Ectodermal cell (in vitro differentiated cells): ENCODE data around the gene GRAP.
"Not testable (repeated sequence)": the region's sequence is repeated elsewhere in the genome, so short reads cannot be mapped to it uniquely, and the experiment has no call there.

Source experiments
- H3K27ac ChIP-seq: 2 replicates; pipeline ENCODE4 v1.7.0; 2013; ENCODE audit warnings: mild to moderate bottlenecking, low read depth, low read length; ENCODE audit not compliant: insufficient read depth, poor library complexity, severe bottlenecking
- H3K27me3 ChIP-seq: 2 replicates; pipeline ENCODE4 v1.7.0; 2013; ENCODE audit warnings: mild to moderate bottlenecking, low read length; ENCODE audit not compliant: insufficient read depth, control insufficient read depth, poor library complexity, severe bottlenecking
- H3K36me3 ChIP-seq: one replicate; pipeline ENCODE4 v1.7.0; 2013; ENCODE audit warnings: low read length; ENCODE audit not compliant: control insufficient read depth, insufficient read depth
- H3K4me1 ChIP-seq: one replicate; pipeline ENCODE4 v1.7.0; 2013; ENCODE audit warnings: low read length; ENCODE audit not compliant: control insufficient read depth, insufficient read depth
- H3K4me3 ChIP-seq: 2 replicates; pipeline ENCODE4 v1.7.0; 2013; ENCODE audit warnings: low read depth, low read length, control low read depth; ENCODE audit not compliant: insufficient read depth
- H3K9me3 ChIP-seq: 2 replicates; pipeline ENCODE4 v1.7.0; 2013; ENCODE audit warnings: mild to moderate bottlenecking, low read length, moderate library complexity; ENCODE audit not compliant: control insufficient read depth
- WGBS, 2 experiments: methylation state at CpG; one replicate each; pipeline ENCODE4 v1.1.7; 2013; ENCODE audit warnings: missing lambda C conversion rate in 2 of 2; 5-methylcytosine and 5-hydroxymethylcytosine counted together

GRAP gene

GRCh38 chr17:19041871-19042270, 4.9 kb downstream of the GRAP start:
- H3K36me3 ChIP-seq, H3K4me3 ChIP-seq, H3K4me1 ChIP-seq, H3K9me3 ChIP-seq, H3K27ac ChIP-seq, H3K27me3 ChIP-seq: not testable (repeated sequence)
- WGBS, 2 experiments = 80 to 89% methylated on average over 2 to 3 of the region's 10 CpGs

DNA sequence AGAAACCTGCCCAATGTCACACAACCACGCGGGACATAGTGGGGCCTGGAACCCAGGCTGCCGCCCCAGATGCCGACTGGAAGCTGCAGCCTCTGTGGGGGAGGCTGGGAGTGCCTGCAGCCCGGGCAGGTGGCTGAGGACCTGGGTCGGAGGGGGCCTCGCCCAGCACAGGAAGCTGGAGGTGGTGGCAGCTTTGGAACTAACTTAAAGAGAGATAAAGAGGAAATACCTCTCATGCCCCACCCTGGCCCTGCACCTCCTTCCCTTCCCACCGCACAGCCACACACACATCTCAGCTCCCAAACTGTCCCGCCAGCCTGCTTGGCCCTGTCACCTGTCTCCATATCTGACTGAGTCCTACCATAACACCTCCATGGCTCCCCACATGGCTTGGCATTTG, 6.4 kb downstream of the GRAP start:
- no CpG with 5 or more reads among the region's 9 CpGs for WGBS, 2 experiments
- not testable (repeated sequence) for H3K4me3 ChIP-seq, H3K27ac ChIP-seq, H3K36me3 ChIP-seq, H3K9me3 ChIP-seq, H3K4me1 ChIP-seq, H3K27me3 ChIP-seq

DNA sequence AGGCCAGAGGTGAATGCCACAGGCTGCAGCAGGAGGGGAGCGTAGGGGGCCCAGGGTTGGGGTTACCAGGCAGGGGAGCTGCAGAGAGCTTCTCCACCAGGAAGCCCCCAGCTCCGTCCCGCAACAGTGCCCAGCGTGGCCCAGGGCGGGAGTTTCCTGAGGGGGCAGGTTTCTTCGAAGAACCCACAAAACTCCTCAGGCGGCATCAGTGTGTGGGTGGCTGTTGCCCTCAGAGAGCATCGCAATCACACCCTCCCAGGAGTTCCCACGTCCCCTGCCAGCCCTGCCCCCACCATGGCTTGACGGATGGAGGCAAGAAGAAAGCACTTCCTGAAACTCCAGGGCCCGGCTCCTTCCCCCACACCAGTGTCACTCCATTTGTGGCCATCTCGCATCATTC, 8.0 kb downstream of the GRAP start:
- H3K9me3 ChIP-seq, H3K4me3 ChIP-seq, H3K36me3 ChIP-seq, H3K27me3 ChIP-seq, H3K4me1 ChIP-seq, H3K27ac ChIP-seq: not testable (repeated sequence)
- WGBS, 2 experiments = no CpG with 5 or more reads among the region's 12 CpGs

DNA sequence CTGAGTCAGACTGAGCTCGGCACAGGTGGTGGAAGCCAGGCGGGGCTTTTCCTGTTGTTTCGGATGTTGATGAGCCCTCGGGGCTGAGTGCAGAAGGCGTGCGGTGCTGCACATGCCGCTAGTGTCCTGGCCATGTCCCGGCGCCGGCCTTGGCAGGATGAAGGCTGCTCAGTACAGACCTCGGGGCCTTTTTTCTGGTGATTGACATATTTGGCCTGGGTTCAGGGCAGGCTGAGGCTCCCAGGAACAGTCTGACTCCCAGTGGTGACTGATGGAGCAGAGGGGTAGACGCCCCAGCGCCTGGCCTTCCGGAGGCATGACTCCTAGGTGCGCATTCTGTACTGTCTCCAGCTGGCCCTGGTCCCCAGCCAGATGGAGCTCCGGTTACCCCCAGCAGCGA, 8.8 kb downstream of the GRAP start:
- H3K27ac ChIP-seq, H3K36me3 ChIP-seq, H3K9me3 ChIP-seq, H3K4me1 ChIP-seq, H3K4me3 ChIP-seq, H3K27me3 ChIP-seq: not testable (repeated sequence)
- WGBS, 2 experiments = no CpG with 5 or more reads among the region's 17 CpGs

GRCh38 chr17:19037547-19037946, 9.2 kb downstream of the GRAP start:
- H3K27me3 ChIP-seq, H3K27ac ChIP-seq, H3K36me3 ChIP-seq, H3K4me3 ChIP-seq, H3K4me1 ChIP-seq, H3K9me3 ChIP-seq: not testable (repeated sequence)
- WGBS, 2 experiments = no CpG with 5 or more reads among the region's 6 CpGs

- not testable (repeated sequence) for H3K27me3 ChIP-seq, H3K27ac ChIP-seq, H3K36me3 ChIP-seq, H3K4me1 ChIP-seq, H3K4me3 ChIP-seq, H3K9me3 ChIP-seq
- no CpG with 5 or more reads among the region's 6 CpGs for WGBS, 2 experiments
Observed at GRCh38 chr17:19036186-19036585, 10.6 kb downstream of the GRAP start.

DNA sequence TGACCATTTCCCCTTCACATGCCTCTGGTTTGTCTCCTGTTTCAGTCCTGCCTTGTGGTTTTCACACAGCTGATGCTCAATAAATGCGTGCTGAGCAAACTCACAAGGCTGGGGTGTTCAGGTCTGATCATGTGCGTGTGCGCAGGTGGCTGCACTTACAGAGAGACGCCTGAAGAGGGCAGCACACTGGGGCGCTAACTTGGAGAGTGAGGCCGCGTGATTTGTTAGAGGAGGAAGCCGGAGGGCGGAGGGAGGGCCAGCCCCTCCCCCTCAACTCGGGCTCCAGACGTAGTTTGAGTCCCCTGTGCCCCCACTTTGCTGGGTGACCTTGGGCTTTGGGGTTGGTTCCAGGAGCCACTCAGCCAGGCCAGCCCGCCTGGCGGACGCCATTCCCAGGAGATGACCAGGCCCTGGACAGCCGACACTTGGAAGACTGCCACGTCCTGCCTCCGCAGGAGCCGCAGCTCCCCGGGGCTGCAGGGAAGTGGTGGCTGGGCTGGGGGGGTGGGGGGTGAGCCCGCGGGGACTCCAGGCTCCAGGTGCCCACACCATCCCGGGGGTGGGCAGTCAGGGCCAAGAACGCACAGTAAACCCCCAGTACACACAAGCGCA, 14.3 kb downstream of the GRAP start:
- H3K36me3 ChIP-seq, H3K4me3 ChIP-seq, H3K4me1 ChIP-seq, H3K27ac ChIP-seq, H3K27me3 ChIP-seq, H3K9me3 ChIP-seq: not testable (repeated sequence)
- no CpG with 5 or more reads among the region's 24 CpGs for WGBS, 2 experiments

DNA sequence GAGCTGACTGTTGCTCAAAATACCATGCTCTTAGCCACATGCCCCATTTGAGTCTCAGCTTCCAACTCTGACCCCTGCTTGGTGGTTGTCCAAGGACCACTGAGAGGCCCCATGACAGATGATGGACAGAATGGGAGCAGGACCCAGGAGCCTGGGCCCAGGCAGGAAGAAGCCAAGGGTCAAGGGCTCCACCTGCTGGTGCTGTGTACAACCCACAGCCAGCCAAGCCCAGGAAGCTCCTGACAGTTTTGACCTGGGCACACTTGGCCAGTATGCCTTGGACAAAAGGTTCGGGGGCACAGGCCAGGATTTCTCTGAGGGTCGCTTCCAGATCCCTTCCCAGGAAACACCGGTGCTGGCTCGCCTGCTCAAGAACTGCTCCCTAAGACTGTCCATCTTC, 15.0 kb downstream of the GRAP start:
- not testable (repeated sequence) for H3K36me3 ChIP-seq, H3K9me3 ChIP-seq, H3K4me3 ChIP-seq, H3K27me3 ChIP-seq, H3K4me1 ChIP-seq, H3K27ac ChIP-seq
- no CpG with 5 or more reads among the region's 4 CpGs for WGBS, 2 experiments

DNA sequence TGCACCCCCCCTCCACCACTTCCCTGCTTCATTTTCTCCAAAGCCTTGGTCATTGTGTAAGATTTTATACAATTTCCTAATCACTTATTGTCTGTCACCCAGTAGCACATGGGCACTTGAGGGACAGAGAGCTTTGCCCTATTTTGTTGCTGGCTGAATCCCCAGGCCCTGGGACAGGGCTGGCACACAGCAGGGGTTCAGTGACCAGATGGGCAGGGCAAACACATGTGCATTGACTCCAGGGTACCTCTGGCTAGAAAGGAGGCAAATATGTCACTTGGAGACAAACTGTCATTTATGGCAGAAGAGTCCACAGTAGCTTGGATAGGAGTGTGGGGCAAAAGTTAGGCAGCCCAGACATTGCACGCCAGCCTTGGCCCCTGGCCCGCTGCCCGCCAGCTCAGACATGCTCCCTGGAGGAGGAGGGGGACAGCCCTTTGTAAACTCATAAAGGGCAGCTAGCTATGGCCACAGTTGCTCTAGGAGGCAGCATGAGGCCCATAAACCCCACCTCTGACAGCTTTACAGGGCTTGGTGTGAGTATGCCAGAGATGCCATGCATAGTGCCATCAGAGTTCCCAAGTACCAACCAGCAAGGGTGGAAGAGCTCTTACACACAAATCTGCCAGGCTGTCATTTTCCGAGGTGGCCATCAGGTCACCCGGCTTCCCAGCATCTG, 15.8 kb downstream of the GRAP start:
- H3K4me1 ChIP-seq, H3K9me3 ChIP-seq, H3K36me3 ChIP-seq, H3K4me3 ChIP-seq, H3K27me3 ChIP-seq, H3K27ac ChIP-seq: not testable (repeated sequence)
- WGBS, 2 experiments = 91% methylated on average over 1 of the region's 5 CpGs; no CpG with 5 or more reads in 1 of the 2 experiments

DNA sequence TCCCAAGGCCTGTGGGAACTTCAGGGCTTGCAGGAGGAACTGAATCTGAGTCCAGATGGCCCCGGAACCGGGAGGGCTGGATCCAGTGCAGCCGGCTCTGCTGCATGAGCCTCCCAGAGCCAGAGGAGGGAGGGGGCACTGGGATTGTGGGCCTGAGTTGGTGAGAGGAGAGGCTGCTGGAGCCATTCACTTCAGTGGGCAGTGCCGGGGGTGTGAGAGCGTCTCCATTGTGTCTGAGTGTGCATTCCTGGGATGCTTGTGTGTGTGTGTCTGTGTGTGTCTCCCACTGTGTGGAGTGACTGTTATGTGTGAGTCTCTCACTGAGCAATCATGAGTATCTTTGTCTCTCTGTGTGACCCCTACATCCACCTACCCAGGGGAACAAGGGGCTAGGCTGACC, 17.0 kb downstream of the GRAP start:
- WGBS, 2 experiments = no CpG with 5 or more reads among the region's 5 CpGs
- H3K4me3 ChIP-seq, H3K4me1 ChIP-seq, H3K9me3 ChIP-seq, H3K27ac ChIP-seq, H3K36me3 ChIP-seq, H3K27me3 ChIP-seq: not testable (repeated sequence)

DNA sequence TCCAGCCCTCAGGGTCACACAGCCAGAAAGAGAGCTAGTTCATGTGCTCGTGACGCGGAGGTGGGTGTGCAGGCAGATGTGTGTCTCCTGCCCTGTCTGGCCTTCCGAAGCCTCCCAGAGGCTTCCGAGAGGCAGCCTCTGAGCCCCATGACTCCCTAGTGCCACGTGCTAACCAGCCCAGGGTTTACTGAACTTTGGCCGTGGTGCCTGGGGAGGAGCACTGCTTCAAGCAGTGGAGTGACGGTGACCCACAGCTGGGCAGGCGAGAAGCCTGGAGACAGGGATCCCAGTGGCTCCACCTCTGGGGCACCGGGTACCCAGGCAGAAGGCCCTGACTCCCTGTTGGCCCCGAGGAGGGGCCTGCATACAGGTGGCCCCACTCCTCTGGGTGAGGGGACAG, 18.1 kb downstream of the GRAP start:
- no CpG with 5 or more reads among the region's 11 CpGs for WGBS, 2 experiments
- H3K4me3 ChIP-seq, H3K4me1 ChIP-seq, H3K9me3 ChIP-seq, H3K27me3 ChIP-seq, H3K27ac ChIP-seq, H3K36me3 ChIP-seq: not testable (repeated sequence)
